Measurements from ENCODE around the gene FAM114A2. TPM values are rescaled to one million over a fixed set of nuclear protein-coding genes. Genes with fewer than 3 reads are reported as not detected.

FAM114A2 gene
- total RNA-seq, 1 experiment from 2014 or later, result 19.1 TPM

DNA sequence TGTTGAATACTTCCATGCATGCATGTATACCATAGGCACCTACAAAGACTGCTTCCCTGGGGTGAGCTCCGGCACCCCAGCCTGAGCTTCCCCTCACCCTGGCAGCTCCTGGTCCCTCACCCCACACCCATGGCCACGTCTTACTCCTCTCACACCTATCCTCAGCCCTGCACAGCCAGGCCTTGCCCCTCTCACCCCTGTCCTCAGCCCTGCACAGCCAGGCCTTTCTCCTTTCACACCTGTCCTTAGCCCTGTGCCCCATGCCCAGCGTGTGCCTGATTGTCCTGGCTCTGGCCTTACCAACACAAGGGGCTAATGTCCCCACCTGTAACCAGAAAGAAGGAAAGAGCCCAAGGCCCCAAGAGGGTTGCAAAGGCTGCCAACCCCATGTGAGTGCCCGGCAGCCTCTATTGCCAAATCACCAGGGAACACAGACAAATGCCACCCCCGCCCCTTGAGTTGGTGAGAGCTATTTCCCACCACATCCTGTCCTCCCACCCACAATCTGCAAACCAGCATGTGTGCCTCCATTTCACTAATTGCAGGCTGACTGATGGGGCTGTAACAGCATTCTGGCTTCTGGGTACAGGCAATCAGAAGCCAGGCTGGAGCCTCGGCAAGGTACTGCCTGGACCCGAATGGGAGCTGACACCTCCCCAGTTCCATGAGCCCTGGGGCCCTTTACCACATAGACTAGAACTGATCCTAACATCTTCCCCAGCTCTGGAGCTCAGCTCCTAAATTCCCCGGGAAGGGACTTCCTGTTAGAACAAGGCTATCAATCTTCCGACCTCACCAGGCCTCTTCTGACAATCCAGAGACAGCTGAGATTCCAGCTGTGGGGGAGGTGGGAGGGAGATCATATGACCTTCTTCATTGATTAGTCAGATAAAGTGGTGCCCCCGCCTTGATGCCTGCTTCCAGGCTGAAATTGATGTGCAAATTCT is 78.2 kb downstream of the FAM114A2 start:
- H3K4me1 ChIP-seq, result no peaks in the 10 kb centered on the region
- no peak for DNase-seq
- no peak overlapping the region for H3K27ac ChIP-seq
- no peaks in the 10 kb centered on the region for H3K36me3 ChIP-seq
- no peak overlapping the region for H3K4me3 ChIP-seq
- H3K27me3 ChIP-seq, result no peaks in the 10 kb centered on the region
- no peaks in the 10 kb centered on the region for H3K9me3 ChIP-seq (replicated peaks)

DNA sequence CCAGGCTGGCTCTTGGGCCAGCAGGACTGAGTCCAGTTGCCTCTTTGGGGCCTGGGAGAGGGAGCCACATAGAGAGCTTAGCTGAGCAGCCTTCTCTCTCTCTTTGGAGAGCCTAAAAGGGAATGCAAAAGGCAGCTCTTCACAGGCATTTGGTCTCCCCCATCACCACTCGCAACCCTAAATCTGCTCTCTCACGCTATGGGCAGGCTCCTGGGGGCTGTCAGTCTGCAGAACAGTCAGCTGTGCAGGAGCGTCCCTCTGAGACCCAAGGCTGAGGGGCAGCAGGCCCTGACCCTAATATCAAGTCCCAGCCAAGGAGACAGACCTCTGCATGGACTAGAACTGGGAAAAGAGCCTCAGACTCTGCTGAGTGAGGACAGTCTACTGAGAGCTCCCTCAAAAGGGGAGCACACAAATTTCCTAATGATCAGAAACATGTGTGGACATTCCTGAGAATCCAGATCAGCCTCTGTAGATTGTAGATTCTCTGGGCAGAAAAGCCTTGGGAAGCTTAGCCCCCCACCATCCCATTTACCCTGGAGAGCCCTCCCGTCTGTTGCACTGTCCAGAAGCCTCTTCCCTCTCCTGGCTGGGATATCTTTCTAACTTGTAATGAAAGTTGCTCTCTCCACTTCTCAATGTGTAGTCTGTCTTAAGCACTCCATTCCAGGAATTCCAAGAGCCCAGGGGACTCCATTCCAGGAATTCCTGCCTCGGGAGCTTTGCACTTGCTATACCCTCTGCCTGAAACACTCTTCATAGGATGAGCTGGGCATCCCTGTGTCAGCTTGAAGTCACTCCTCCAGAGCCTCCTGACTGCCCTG is 79.4 kb downstream of the FAM114A2 start:
- no peaks in the 10 kb centered on the region for H3K9me3 ChIP-seq (replicated peaks)
- H3K27me3 ChIP-seq, result no peaks in the 10 kb centered on the region
- no peaks in the 10 kb centered on the region for H3K36me3 ChIP-seq
- no peak overlapping the region for H3K27ac ChIP-seq
- H3K4me3 ChIP-seq, result no peak overlapping the region
- H3K4me1 ChIP-seq, result no peaks in the 10 kb centered on the region
- DNase-seq, result peak in 1 of 2 experiments; percentile 11

DNA sequence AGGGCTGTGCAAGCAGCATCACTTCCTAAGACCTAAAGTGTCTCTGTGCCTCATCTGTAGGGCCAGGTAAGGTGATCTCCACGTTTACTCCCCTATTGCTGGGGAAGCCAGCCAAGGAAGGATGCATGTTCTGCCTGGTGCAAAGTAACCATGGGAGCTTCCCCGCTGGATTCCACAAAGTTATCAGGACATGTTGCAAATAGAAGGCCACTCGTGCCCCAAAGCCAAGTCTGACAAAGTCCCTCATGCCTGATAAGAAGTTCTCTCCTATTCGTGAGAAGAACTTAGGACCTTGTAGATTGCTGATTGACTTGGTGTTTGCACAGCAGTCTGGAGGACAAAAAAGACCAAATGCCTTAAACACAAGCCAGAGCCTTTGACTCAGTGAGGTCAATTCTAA is 81.5 kb downstream of the FAM114A2 start:
- DNase-seq, result no peak
- no peaks in the 10 kb centered on the region for H3K9me3 ChIP-seq (replicated peaks)
- H3K27ac ChIP-seq, result no peak overlapping the region
- H3K4me1 ChIP-seq, result no peaks in the 10 kb centered on the region
- no peak overlapping the region for H3K4me3 ChIP-seq
- no peaks in the 10 kb centered on the region for H3K36me3 ChIP-seq
- no peaks in the 10 kb centered on the region for H3K27me3 ChIP-seq

- Histone ChIP-seq H3K27me3 (no peaks in the 10 kb centered on the region), H3K4me3 (no peak overlapping the region), H3K9me3 (replicated peaks) (no peaks in the 10 kb centered on the region), H3K36me3 (no peaks in the 10 kb centered on the region), H3K27ac (no peak overlapping the region), H3K4me1 (no peaks in the 10 kb centered on the region)
- DNase-seq, result no peak
Measured at GRCh38 chr5:153953411-153953810, 85.3 kb downstream of the FAM114A2 start.

- DNase-seq, result no peak
- H3K4me3 ChIP-seq, result no peak overlapping the region
- H3K9me3 ChIP-seq (replicated peaks), result no peaks in the 10 kb centered on the region
- H3K27ac ChIP-seq, result no peak overlapping the region
- H3K27me3 ChIP-seq, result no peaks in the 10 kb centered on the region
- H3K4me1 ChIP-seq, result no peaks in the 10 kb centered on the region
- no peaks in the 10 kb centered on the region for H3K36me3 ChIP-seq
Measured at GRCh38 chr5:153952893-153953292, 85.8 kb downstream of the FAM114A2 start.

- Histone ChIP-seq H3K4me1 (no peaks in the 10 kb centered on the region), H3K36me3 (no peaks in the 10 kb centered on the region), H3K4me3 (no peak overlapping the region), H3K9me3 (replicated peaks) (no peaks in the 10 kb centered on the region), H3K27ac (no peak overlapping the region), H3K27me3 (no peaks in the 10 kb centered on the region)
- DNase-seq, result no peak
Measured at GRCh38 chr5:153952057-153952456, 86.7 kb downstream of the FAM114A2 start.

GRCh38 chr5:153941265-153941664 is 97.4 kb downstream of the FAM114A2 start:
- no peak overlapping the region for H3K4me3 ChIP-seq
- no peaks in the 10 kb centered on the region for H3K36me3 ChIP-seq
- peaks cover 4% of the 10 kb centered on the region; the same call in 1 of the 2 replicates for H3K9me3 ChIP-seq (replicated peaks)
- no peaks in the 10 kb centered on the region for H3K4me1 ChIP-seq
- DNase-seq, result no peak
- no peak overlapping the region for H3K27ac ChIP-seq
- H3K27me3 ChIP-seq, result no peaks in the 10 kb centered on the region

Other genes with a start within 250 kb of the FAM114A2 start
- 48.2 and 55.6 TPM in 2 replicates for gene MFAP3, start 57 bp upstream of the FAM114A2 start, total RNA-seq (2014; rRNA removed; shearing (Covaris generic))
- gene GALNT10, start 151.8 kb upstream of the FAM114A2 start, total RNA-seq (2014; rRNA removed; shearing (Covaris generic)), result 18.1 and 18.6 TPM in 2 replicates

Measured in SJCRH30 (cell line).